CD4-positive, alpha-beta T cell treated with Interleukin-12 subunit alpha and Interleukin-12 subunit beta, for 1 hour (primary cell): ENCODE data around the gene PTGS1.

ENCODE experiments used
- DNase-seq: peaks from one replicate; pipeline ENCODE4 v3.0.0-alpha.2; 2020

The PTGS1 gene

GRCh38 chr9:122376796-122377195, 6.0 kb downstream of the PTGS1 start:
- no peak for DNase-seq

- no peak for DNase-seq
These were observed 6.7 kb downstream of the PTGS1 start for GRCh38 chr9:122377241-122378164.

GRCh38 chr9:122378236-122378635, 7.4 kb downstream of the PTGS1 start:
- no peak for DNase-seq

- no peak for DNase-seq
These were observed 8.5 kb downstream of the PTGS1 start for GRCh38 chr9:122379340-122379739.

DNA sequence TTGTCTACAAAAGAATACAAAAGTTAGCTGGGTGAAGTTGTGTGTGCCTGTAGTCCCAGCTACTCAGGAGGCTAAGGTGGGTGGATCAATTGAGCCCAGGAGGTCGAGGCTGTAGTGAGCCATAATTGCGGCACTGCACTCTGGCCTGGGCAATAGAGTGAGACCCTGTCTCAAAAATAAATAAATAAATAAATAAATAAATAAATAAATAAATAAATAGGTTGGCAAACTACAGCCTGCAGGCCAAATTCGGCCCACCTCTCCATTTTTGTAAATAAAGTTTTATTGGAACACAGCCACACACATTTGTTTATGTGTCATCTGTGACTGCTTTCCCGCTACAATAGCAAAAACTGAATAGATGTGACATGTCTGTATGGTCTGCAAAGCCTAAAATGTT, 9.5 kb downstream of the PTGS1 start:
- DNase-seq, result no peak

DNA sequence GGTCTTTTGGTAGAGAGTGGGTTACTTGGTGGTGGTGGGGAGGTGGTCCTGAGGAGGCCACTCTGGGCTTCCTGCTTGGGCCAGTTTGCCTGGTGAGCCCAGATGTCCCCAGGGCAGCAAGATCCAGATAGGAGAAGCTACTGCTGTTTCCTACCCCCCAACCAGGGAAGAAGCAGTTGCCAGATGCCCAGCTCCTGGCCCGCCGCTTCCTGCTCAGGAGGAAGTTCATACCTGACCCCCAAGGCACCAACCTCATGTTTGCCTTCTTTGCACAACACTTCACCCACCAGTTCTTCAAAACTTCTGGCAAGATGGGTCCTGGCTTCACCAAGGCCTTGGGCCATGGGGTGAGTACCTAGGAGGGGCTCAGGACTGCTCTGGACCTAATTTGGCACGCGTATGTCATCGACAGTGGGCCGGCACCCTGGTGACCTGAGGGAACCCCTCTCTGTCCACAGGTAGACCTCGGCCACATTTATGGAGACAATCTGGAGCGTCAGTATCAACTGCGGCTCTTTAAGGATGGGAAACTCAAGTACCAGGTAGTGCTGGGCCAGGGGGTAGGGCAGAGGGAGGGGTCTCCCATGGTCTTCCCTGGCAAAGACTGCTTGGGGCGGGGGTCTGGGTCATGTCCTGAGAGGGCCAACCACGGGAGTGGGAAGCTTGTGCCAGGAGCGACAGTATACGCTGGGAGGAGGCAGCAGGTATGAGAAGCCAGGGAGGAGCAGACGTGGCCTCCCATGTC, 10.6 kb downstream of the PTGS1 start:
- DNase-seq, result no peak

DNA sequence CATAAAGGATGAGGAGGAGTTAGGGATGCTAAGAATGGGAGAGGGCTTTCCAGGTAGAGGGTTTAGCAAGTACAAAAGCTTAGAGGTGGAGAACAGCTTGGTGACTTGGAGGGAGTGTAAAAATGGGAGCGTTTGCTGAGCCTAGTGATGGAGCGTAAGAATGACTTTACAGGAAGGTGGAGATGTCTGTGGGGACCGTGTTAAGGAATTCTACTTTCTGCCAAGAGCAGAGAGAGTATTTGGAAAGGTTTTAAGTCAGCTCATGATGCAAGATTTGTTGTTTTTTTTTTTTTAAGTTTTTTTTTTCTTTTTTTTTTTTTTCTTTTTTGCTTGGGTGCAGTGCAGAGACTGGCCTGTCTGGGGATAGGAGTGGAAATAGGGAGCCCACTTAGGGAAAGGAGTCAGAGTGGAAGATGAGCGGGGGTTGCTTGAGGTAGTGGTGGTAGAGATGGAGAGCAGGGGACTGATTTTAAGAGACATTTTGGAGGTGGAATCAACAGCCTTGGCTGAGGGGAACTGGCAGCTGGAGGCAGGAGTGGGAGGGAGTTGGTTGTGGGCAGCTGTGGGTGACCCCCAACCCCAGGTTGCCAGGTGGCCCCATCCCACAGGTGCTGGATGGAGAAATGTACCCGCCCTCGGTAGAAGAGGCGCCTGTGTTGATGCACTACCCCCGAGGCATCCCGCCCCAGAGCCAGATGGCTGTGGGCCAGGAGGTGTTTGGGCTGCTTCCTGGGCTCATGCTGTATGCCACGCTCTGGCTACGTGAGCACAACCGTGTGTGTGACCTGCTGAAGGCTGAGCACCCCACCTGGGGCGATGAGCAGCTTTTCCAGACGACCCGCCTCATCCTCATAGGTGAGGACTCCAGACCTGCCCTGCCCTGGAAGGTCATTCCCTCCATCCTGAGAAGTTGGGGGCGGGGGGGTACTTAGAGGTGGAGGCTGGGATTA, 12.4 kb downstream of the PTGS1 start:
- DNase-seq, result no peak

DNA sequence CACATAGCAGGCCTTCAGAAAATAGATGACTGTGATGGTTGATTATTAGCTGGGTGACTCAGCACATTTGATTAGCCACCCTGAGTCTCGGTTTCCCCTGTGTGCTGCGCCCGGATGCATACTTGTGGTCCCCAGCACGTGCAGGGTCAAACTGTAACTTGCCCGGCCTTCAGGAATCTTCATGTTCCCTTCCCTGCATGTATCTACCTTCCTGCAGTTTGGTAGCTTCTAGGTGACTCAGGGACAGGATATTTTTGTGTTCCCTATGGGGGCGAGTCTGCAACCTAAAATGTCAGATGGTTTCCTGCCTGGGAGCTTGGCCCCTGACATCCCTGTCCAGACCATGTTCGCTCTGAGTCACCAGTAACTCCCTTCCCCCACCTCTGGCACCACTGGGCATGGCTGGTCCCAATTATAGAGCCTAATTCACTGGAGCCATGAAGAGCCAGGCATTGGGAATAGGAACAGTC, 13.2 kb downstream of the PTGS1 start:
- DNase-seq, result no peak

DNA sequence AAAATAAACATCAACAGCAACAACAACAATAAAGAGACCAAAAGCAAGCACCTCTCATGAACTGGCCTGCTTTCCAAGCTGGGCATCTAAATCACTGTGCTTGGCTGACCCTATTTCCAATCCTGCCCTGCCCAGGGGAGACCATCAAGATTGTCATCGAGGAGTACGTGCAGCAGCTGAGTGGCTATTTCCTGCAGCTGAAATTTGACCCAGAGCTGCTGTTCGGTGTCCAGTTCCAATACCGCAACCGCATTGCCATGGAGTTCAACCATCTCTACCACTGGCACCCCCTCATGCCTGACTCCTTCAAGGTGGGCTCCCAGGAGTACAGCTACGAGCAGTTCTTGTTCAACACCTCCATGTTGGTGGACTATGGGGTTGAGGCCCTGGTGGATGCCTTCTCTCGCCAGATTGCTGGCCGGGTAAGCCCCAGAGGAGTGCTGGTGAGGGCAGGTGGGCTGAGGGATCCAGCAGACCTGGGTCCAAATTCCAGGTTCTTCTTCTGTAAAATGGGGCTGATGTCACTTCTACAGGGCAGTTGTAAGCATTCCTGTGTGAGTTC, 15.6 kb downstream of the PTGS1 start:
- no peak for DNase-seq

GRCh38 chr9:122387536-122387935, 16.7 kb downstream of the PTGS1 start:
- DNase-seq, result no peak

DNA sequence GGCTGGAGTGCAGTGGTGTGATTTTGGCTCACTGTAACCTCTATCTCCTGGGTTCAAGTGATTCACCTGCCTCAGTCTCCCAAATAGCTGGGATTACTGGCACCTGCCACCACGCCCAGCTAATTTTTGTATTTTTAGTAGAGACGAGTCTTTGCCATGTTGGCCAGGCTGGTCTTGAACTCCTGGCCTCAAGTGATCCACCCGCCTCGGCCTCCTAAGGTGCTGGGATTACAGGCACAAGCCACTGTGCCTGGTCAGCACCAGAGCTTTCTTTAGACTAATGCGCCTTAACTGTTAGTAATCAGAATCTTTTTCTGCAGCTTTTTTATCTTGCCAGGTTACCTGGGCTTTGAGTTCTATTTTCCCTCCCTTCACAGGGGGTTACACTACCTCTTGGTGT, 18.4 kb downstream of the PTGS1 start:
- DNase-seq, result no peak

- no peak for DNase-seq
These were observed 19.1 kb downstream of the PTGS1 start for GRCh38 chr9:122389799-122390481.

DNA sequence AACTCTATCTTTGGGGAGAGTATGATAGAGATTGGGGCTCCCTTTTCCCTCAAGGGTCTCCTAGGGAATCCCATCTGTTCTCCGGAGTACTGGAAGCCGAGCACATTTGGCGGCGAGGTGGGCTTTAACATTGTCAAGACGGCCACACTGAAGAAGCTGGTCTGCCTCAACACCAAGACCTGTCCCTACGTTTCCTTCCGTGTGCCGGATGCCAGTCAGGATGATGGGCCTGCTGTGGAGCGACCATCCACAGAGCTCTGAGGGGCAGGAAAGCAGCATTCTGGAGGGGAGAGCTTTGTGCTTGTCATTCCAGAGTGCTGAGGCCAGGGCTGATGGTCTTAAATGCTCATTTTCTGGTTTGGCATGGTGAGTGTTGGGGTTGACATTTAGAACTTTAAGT, 21.5 kb downstream of the PTGS1 start:
- no peak for DNase-seq

- DNase-seq, result no peak
These were observed 21.9 kb downstream of the PTGS1 start for GRCh38 chr9:122392714-122393113.

DNA sequence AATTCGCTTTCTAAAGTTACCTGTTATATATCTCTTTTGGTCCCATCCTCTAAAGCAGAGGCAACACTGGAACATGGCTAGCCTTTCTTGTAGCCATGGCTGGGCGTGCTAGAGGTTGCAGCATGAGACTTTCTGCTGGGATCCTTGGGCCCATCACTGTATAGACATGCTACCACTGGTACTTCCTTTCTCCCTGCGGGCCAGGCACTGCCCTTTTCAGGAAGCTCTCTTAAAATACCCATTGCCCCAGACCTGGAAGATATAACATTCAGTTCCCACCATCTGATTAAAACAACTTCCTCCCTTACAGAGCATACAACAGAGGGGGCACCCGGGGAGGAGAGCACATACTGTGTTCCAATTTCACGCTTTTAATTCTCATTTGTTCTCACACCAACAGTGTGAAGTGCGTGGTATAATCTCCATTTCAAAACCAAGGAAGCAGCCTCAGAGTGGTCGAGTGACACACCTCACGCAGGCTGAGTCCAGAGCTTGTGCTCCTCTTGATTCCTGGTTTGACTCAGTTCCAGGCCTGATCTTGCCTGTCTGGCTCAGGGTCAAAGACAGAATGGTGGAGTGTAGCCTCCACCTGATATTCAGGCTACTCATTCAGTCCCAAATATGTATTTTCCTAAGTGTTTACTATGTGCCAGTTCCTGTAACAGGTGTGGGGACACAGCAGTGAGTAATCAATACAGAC, 22.6 kb downstream of the PTGS1 start:
- DNase-seq, result no peak

DNA sequence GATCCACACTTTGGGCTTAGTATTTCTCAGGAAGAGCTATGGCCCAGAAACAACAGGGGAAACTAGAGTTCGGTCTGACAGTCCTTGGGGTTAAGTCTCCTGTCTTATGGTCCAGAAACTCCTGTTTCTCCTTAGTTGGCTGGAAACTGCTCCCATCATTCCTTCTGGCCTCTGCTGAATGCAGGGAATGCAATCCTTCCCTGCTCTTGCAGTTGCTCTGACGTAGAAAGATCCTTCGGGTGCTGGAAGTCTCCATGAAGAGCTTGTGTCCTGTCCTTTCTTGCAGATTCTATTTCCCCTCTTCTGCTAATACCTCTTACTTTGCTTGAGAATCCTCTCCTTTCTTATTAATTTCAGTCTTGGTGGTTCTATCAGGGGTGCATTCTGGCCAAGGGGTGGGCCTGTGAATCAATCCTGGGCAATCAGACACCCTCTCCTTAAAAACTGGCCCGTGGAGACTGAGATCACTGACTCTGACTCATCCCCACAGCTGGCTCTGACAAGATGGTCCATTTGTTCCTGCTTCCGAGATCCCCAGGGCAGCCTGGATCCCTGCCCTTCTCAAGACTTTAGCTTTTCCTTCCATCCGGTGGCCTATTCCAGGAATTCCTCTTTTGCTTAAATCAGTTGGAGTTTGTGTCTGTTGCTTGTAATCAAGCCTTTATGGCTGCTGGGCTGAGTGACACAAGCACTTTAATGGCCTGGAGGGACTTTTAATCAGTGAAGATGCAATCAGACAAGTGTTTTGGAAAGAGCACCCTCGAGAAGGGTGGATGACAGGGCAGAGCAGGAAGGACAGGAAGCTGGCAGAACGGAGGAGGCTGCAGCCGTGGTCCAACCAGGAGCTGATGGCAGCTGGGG, 23.7 kb downstream of the PTGS1 start:
- DNase-seq, result no peak

DNA sequence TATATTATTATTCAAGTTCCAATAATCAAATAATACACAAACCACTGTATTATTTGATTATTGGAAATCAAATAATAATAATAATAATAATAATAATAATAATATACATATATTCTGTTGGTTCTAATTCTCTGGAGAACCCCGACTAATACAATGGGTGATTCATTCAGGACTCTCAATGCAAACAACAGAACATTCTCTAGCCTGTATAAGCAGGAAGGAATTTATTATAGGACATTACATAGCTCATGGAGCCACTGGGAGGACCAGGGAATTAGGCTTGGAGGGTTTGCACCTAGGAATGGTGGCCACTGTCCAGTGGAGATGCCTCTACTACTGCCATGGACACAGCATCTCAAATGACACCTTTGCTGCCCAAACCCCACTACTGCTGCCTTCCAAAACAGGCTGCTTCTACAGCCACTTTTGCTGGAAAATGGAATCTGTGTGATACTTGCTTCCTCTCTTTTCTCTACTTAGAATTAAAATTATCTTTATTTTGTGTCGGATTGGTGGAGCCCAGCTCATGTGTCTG, 25.9 kb downstream of the PTGS1 start:
- DNase-seq, result no peak

DNA sequence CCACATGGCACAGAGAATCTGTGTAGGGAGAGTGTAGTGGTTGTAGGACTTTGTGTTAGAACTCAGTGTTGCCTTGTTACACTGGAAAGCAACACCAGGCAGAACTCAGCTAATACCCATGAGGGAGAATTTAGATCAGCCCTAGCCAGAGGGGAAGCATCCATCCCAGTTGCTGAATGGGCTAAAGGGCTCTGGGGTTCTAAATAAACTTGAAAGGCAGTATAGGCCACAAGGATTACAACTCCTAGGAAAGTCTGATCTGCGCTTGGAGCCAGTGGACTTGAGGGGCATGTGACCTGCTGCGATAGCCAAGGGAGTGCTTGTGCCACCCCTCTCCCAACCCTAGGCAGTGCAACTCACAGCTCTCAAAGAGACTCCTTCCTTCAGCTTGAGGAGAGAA, 26.9 kb downstream of the PTGS1 start:
- no peak for DNase-seq

DNA sequence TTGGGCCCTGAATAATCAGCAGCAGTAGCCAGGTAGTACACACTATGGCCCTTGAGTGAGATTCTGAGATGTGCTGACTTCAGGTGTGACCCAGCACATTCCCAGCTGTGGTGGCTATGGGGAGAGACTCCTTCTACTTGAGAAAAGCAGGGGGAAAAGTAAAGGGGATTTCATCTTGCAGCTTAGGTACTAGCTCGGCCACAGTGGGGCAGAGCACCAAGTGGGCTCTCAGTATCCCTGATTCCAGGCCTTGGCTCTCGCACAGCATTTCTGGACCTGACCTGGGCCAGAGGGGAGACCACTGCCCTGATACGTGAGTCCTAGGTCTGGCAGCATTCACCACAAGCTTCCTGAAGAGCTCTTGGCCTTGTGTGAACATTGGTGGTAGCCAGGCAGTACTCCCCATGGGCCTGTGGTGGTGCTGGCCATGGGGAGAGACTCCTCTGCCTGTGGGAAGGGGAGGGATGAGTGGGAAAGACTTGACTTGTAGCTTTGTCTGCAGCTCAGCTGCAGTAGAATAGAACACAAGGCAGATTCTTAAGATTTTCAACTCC, 27.6 kb downstream of the PTGS1 start:
- DNase-seq, result no peak

GRCh38 chr9:122401896-122402295, 31.1 kb downstream of the PTGS1 start:
- no peak for DNase-seq
